GM03348 (cell line): ENCODE measurements around the gene LNX1.
"Not testable (repeated sequence)": the region's sequence is repeated elsewhere in the genome, so short reads cannot be mapped to it uniquely, and the experiment has no call there.

Source experiments
- DNase-seq: peaks from one replicate; pipeline ENCODE4 v3.0.0; 2012; ENCODE audit warnings: low spot score

The LNX1 gene

DNA sequence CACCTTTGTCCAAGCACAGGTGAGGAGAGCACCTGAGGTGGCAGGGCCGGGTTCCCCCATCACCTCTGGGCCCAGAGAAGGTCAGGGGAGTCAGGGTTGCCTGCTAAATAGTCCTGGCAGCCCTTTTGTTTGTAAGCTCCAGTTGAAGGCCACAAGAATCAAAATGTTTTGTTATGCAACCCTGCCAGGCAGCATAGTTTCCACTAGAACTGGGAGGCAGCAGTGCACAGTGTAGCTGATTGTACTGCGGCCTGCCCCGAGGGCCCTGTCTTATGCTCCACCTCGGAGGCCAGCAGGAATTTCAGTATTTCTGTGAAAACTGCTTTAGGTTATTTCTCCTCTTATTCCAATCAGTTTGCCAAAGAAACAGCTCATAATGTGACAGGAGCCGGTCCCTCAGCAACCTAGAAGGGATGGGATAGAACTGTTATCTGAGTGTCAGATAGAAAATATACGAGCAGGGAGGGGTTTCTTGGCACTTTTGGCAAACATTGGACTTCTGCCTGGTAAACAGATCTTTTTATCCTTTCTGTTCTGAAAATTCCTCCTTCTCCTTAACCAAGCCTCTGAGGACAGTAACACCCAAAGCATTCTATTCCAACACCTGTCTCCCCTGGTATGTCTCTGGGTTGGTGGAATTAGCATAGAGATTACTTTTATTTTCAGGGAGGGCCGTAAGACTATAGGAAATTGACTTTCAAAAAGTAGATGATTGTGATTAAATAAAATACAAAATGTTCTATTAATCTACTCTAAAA is 93.6 kb downstream of the LNX1 start:
- DNase-seq: peak; percentile 84

DNA sequence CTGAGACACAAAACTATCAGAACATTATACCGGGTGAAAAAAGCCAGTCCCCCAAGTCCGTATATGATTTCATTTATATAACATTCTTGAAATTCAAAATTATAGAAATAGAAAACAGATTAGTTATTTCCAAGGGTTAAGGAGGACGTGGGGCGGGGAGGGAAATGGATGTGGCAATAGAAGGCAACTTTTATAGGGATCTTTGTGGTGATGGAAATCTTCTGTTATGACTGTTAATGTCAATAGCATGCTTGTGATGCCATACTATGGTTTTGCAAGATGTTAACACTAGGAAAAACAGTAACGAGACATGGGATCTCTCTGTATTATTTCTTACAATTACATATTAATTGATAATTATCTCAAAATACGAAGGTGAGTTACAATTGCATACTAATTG is 96.4 kb downstream of the LNX1 start:
- DNase-seq: no peak

DNA sequence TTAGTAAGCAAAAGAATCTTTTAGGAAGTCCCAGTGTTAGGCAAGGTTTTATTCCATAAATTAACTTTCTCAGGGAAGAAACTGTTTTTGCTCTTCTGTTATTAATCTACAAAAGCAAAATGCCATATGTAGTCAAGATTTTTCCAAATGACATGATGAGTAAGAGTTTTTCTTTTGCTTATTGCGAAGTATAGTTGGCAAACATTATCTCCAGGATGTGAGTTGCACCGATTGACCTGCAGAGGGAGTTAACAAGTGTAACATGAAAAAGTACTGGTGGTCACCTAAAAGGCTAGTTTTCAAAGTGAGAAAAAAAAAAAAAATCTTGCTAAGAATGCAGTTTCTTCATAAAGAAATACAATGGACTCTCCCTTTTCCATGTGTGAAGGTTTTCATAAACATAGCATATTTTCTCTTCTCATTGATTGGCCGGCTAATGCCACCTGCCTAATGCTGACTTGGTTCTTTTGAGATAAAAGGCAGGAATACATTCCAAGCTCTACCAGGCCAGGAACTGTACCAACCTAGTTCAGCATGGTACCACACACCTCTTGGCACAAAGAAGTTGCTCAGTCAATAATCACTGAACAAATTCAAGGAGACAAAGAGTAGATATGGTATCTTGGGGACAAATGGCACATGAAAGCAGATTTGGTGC is 100.2 kb downstream of the LNX1 start:
- DNase-seq: peak; percentile 79

DNA sequence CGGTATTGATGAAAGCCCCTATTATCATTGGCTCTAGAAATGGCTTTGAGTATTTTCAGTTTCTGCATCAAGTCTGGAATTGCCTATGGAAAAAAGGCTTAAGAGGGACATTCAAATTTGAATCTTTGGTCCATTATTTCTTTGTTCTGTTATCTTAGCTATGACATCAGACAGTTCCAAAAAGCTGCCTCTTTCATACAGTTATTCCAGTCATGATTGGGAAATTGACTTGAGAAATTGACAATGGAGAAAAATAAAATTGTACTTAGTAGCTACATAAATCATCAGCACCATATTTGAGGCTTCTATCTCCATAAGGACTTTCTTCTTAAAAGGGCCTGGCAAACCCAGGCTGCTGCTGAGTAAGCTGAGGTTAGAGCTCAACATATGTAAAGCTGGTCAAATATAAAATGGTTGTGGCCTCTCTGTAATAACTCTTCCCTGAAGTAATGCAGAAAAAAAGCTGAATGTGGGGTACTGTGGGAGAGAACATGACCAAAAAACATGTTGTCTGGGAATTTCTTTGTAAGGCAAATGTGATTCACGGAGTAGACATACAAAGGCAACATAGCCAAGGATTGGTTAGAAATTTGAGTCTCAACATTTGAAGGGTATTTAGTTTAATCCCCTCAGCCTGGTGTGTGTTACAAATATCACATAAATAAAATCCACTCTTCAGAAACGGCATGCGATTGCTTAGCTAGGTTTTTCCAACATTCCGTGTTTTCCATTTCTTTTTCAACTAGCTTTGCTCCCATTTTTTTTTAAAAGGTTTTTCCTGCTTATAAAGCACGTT is 100.9 kb downstream of the LNX1 start:
- DNase-seq: peak; percentile 16

DNA sequence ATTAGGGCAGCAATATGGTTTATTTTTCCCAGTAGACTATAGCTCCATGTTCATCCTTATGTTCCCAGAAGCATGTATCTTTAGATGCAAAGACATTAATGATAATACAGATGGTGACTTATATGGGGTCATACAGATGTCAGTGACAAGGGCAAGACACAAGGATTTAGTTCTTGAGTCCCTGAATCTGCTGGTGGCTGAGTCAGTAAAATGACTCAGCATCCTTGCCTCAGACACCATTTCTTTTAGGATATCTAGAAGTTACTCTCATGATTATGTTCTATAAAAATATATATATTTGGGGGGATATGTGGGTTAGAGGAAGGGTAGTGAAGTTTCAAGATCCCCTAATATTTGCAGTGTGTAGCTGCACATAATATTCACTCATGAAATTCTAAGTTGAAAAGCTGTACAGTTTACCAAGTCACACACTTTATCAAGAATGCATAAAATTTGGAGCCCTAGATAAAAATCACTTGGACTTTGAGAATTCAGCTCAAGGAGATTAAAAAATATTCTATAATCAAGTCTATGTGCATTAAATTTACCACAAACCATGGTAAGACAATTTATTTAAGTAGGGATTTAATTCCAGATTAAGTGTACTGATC is 101.9 kb downstream of the LNX1 start:
- DNase-seq: peak; percentile 21

DNA sequence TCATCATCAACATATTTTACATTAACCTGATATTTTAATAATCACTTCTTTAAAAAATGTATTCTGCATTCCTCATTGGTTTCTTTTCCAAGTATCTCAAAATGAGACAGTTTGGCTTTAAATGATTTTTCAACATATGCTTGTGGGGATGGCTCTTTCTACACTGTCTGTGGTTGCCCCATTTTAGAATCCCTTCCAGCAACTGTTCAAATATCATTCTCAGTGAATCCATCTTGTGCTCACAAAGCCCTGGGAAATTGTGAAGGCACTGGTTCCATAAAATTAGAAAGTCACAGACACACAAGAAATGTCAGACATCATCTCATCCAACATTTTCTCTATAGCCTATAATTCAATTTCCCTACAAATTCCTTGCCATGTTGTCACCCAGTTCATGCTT is 103.5 kb downstream of the LNX1 start:
- no peak for DNase-seq

DNA sequence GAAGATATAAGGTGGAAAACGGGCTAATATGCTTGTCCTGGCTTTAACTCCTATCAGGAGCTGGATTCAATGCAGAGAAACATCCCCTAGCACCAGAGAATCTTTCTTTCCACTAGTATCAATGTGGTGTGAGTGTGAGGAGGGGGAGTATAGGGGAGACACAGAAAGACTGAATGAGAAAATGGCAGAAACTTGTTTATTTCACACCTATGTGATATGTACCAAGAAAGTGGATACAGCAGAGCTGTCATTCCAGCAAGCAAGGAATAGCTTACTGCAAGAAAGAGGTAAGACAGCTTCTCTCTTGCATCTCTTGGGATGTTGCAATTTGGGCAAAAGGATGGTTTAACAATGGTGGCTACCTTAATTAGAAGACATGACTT is 105.6 kb downstream of the LNX1 start:
- no peak for DNase-seq

DNA sequence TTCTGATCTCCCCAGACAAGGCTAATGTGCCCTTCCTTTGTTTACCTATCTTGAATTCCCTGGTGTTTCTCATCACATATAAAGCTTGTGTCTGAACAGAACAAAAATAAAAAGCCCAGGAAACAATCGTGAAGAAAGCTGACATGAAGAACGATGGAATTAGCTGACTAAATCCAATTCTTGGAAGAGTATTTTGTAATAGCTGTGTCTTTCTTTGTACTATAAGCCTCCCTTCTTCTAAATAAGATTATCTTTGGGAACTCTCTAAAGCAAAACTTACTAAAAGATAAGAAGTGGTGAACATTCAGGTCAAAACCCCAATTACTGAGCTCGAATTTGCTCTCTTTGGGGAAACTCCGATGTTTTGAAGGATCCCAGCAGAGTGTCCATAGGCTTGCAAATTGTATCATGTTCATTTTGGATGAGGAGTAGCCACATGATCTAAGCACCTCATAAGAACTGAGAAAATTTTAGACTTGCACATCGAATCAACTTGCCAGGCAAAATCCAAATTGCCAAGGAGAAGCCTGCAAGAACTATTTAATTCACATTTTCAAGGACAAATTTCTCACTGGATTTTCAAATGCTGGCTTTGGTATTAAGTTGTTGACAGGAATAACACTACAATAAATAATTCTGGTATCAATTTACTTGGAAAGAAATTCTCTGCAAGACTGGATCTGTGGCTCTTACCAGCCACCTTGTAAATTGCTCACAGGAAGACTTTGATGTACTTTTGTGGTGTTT is 106.2 kb downstream of the LNX1 start:
- no peak for DNase-seq

DNA sequence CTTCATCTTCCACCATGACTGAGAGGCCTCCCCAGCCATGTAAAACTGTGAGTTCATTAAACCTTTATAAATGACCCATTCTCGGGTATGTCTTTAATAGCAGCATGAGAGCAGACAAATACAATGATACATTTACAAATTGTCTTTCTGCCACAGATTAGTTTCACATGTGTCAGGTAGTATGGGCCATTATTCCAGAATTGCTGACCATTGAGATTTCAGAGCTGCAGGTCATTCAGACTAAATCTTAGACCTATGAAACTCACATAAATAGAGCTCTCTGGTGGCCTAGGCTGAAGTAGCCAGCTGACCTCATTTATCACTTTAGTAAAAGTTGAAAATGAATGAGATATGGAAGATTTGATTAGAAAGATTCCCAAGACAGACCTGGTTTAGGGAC is 108.0 kb downstream of the LNX1 start:
- DNase-seq: no peak

DNA sequence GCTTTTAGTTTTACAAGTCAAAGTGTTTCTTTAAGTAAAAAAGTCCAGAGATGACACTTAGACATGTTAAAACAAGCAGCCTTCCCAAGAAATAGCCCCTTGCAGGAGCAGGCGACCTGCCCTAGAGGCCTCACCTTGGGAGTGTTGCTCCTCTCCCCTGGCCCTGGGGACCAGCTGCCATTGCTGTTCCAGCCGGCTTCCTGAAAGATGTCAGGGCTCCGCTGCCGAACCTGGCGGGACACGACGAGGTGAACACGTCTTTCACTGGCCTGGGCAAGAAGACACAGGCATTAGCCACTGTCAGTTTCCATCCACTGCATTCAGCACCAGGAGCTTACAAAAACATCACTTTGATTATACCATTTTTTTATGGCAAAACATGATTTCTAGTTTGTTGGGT is 109.7 kb downstream of the LNX1 start:
- DNase-seq: no peak

DNA sequence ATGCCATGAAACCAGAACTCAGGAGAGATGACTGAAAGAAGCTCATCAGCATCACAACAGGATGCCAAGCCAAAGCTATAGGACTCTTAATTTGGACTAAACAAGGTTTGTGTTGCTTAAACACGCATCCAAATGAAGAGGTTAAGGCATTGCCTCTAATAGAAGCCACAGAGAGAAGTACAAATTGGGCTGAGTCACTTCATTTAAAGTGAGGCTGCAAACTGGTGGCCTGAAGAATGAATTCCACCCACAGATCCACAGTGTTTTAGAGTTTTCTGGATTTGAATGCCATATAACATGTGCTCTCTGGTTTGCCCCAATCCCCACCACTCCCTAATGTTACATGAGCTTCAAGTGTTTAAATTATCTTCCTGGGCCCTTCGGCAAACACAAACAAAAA is 110.4 kb downstream of the LNX1 start:
- peak; percentile 12 for DNase-seq

DNA sequence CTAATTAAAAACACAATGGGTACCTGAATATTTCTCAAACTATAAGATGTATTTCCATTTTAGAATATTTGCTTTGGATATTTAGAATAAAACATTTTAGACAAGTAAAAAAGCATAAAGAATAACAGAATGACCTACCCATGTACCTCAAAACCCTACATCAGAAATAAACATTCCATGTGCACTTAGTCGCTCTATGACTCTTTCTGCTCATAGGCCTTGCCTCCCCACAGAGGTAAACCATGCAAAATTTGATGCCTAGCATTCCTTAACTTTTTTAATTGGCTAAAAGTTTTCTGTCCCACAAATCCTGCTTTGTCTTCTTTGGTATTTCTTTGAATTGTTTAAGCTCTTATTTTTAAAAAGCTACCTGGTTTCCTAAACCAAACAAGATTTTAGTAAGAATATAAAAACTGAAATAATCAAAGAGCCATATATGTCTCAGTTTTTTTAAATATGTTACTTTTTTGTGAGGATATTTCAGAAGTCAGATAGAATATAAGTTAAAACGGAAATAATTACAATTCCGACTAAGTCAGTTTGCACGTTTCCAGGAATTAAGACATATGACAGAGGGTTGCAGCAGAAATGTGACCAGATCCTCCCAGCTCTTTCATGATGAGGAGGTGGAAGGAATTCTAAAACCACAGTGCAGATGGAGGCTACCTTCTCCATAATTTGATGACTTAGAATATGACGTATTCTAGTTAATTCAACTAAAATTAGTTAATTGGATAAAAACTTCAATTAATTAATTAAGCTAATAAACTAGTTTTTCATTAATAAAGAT is 111.4 kb downstream of the LNX1 start:
- peak; percentile 56 for DNase-seq

DNA sequence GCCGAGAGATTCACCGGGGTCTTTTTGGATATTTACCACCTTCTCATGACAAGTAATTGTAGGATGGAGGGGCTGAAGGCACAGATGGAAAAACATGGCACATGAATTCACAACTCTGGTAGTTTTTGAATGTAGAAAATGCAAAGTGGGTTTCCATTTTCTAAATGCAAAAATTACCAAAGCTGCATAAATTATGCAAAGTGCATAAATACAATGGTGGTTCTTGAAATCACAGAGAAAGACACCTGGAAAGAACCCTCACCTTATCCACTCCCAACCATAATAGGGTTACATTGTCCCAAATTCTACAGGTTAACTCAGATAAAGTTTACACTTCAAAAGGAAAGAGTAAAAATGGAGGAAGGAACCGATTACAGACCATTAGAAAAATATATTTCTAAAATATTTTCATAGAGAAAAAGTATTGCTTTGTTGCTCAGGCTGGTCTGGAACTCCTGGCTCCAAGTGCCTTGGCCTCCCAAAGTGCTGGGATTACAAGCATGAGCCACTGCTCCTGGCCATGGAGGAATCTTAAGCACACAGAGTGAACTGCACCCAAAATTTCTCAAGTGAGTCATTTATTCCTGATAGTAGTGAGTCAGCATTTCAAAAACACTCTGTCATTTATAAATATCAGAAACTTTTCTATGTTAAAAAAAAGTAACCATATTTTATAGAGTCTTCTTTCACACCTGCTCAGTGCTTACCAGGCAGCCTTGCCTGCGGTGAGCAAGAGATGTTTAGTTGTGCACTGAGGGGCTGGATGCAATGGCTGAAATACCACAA is 112.4 kb downstream of the LNX1 start:
- peak; percentile 58 for DNase-seq

DNA sequence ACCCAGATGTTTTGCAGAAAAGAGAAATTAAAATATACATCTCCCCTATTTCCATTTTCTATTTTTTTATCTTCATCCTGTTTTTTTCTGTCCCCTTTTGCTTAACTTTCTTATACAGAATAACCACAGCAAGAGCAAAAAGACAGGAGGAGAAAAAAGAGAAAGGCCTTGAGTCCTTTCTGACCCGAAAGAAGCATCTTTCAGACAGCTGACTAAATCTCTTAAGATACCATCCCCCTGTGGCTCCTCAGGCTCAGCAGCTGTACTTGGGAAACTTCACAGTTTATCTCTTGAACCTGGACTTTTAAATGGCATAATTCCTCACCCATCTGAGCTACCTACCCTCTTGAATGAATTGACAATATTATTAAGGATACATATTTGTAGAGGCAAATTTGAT is 113.7 kb downstream of the LNX1 start:
- DNase-seq: no peak

DNA sequence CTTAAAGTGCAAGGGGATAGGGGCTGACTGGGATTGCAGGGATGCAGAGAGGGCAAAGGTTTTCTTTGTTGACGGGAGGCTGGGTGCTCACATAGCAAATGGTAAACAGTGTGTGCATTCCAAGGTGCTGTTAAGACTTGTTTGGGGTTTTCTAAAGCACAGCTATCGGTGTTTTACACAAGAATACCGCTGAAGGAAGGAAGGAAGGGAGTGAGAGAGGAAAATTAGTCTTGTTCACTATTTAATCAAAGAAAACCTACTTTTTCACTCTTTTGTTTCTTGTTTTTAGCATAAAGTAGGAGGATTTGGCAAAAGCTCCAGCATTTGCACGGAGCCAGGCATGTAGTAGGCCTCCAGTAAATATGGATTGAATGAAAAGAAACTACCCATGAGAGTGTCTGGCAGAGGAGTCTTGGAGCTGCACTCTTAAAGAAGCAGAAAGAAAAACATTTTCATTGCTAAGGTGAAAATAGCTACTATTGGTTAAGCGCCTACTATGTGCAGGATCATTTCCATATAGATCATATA is 114.2 kb downstream of the LNX1 start:
- DNase-seq: no peak

DNA sequence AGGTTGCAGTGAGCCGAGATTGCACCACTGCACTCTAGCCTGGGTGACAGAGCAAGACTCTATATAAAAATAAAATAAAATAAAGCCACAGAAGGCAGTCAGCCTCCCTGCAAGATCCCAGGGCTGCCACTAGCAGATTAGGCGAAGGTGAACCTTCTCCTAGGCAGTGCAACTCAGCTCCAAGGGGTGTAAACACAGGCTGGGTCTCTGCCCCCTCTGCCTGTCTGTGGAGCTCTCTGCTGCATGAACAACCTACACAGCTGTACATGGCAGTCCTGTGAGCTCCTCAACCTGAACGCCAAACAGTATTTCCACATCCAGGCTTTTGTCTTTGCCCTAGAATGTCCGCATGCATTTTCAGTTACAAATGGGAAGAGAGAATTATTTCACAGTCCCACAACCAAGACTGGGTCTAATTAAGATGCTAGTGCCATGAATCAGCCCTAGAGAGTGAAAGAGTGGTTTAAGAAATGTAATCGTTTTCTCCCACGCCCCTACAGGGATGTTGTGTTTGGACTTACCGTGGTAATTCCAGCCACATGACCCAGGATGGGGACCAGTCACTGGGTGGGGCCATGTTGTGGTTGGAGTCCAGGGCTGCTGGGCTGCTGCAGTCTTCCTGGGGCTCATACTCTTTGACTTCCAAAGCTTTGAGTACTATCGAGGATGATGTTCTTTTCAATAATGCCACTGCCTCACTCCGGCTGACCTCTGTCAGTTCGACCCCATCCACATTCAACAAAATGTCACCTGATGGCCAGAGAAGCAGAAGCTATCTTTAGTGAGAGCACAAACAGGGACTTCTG is 114.9 kb downstream of the LNX1 start:
- peak; percentile 91 for DNase-seq

DNA sequence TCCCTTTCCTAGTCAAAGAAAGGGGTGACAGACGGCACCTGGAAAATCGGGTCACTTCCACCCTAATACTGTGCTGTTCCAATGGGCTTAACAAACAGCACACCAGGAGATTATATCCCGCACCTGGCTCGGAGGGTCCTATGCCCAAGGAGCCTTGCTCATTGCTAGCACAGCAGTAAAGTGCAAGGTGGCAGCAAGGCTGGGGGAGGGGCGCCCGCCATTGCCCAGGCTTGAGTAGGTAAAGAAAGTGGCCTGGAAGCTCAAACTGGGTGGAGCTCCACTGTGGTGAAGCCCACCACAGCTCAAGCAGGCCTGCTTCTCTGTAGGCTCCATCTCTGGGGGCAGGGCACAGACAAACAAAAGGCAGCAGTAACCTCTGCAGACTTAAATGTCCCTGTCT is 124.7 kb downstream of the LNX1 start:
- not testable (repeated sequence) for DNase-seq

DNA sequence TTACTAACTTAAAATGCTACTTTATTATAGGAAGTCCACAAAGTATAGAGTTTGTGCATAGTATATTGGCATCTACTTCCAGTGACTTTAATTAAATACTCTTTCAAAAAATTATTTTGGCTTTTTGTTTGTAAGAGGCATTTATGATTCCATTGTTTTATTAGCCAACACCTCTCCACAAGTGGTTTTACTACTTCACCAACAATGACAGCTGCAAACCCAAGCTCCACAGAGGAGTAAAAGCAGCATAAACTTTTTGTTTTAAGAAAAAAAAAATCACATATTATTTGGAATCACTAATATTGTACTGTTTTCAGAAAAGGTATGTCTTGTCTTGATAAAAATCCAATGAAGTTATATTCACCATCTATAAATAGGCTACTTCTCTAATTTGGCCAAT is 125.4 kb downstream of the LNX1 start:
- DNase-seq: no peak

DNA sequence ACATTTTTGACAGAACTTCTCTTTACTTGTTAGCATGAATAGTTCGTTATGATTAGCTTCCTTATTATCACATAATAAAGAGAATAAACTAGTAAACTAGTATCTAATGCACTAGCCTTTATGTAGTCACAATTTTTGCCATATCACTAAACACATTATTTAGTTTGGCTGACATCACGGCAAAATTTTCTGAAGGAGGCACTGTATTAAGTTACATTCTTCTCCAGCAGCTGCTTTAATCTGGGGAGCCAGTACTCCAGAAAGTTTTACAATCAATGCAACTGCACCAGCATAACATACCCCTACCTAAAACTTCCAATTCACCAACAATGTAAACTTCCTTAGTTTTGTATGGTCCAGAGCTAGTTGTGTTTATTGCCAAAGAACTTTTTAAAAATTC is 126.0 kb downstream of the LNX1 start:
- no peak for DNase-seq
